Panc1 (cell line): ENCODE results near the gene AARS2.

Source experiments
- POLR2AphosphoS5 ChIP-seq: IDR thresholded peaks from 2 replicates; pipeline ENCODE4 v1.6.1; 2012; ENCODE audit warnings: mild to moderate bottlenecking, low read depth, low read length, moderate library complexity
- TF ChIP-seq, protein P1 (sequence below): fragments of 450-650 bp; IDR thresholded peaks from 2 replicates; pipeline ENCODE4 v1.5.1; 2017; ENCODE audit warnings: mild to moderate bottlenecking

DNA sequence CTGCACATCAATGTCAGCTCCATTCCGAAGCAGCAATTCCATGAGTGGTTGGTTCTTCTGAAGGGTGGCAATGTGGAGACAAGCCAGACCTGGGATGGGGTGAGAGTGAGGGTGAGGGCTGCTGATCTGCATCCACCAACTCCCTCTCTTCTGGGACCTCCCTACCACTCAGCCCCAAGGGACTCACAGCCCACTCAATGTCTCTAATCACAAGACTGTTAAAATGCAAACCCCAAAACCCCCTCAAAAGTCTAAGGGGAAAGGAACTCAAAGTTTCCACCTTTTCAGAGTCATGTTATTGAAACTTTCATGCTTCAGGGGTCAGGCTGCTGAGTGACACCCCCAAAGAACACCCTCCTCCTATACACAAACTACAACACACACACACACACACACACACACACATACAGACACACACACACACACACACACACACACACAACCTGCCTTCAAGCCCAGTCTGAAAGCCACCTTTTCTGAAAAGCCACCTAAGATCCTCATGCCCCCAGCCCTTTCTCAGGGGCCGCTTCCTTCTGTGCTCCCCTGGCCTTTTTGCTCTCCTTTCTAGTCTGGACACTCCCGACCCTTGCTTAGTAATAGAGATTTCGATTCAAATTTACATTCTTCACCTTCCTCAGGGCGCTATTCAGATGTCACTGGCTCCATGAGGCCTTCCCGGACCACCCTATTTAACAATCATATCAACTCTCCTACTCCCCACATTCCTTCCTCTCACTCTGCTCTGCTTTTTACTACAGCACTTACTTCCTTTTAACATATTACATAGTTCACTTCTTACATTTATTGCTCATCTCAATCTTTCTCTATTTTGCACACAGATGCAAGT is 52.5 kb downstream of the AARS2 start:
- TF ChIP-seq POLR2AphosphoS5, result no peak
- TF ChIP-seq, protein P1, sequence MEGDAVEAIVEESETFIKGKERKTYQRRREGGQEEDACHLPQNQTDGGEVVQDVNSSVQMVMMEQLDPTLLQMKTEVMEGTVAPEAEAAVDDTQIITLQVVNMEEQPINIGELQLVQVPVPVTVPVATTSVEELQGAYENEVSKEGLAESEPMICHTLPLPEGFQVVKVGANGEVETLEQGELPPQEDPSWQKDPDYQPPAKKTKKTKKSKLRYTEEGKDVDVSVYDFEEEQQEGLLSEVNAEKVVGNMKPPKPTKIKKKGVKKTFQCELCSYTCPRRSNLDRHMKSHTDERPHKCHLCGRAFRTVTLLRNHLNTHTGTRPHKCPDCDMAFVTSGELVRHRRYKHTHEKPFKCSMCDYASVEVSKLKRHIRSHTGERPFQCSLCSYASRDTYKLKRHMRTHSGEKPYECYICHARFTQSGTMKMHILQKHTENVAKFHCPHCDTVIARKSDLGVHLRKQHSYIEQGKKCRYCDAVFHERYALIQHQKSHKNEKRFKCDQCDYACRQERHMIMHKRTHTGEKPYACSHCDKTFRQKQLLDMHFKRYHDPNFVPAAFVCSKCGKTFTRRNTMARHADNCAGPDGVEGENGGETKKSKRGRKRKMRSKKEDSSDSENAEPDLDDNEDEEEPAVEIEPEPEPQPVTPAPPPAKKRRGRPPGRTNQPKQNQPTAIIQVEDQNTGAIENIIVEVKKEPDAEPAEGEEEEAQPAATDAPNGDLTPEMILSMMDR, result no peak
